PC-3 (cell line): ENCODE results near the gene SLC35F2. TPM values are rescaled to one million over a fixed set of nuclear protein-coding genes. Genes with fewer than 3 reads are reported as not detected.

ENCODE experiments used
- ATAC-seq: fragments of 200-7000 bp; cut with Tn5 transposase; 2 replicates; pipeline ENCODE4 v1.9.1; 2020; ENCODE audit warnings: mild to moderate bottlenecking, moderate library complexity
- BruUV-seq: library from RNA; stranded (reverse); fragments of 400-500 nt; replicated peaks from 2 replicates; lab custom pipeline; 2021; lab: Mats Ljungman, UMichigan
- CTCF ChIA-PET: fragments of 300-600 bp; sonication (Branson Sonifier 250); formaldehyde crosslinking; loops from one replicate; lab custom pipeline; 2022; ENCODE audit warnings: antibody characterized with exemption; lab: Charles Lee
- POLR2A ChIA-PET: fragments of 300-600 bp; sonication (Branson Sonifier 250); formaldehyde crosslinking; loops from one replicate; lab custom pipeline; 2022; ENCODE audit warnings: antibody characterized with exemption; ENCODE audit not compliant: unreplicated experiment; lab: Charles Lee
- DNase-seq: peaks from one replicate; pipeline ENCODE4 v3.0.0-alpha.2; 2015
- H2AFZ ChIP-seq: fragments of 300-600 bp; sonication (generic); 2 replicates; pipeline ENCODE4 v1.6.0; 2016; ENCODE audit warnings: antibody characterized with exemption, low read length
- H3F3A ChIP-seq: fragments of 300-600 bp; sonication (generic); one replicate; pipeline ENCODE4 v1.6.0; 2017; ENCODE audit warnings: antibody characterized with exemption, low read length, control low read depth, mild to moderate bottlenecking; ENCODE audit not compliant: unreplicated experiment
- H3K27ac ChIP-seq: fragments of 300-600 bp; sonication (generic); 2 replicates; pipeline ENCODE4 v1.5.1; 2016; ENCODE audit warnings: mild to moderate bottlenecking, low read length
- H3K27me3 ChIP-seq: fragments of 300-600 bp; sonication (generic); 2 replicates; pipeline ENCODE4 v1.6.1; 2016; ENCODE audit warnings: low read length, mixed read lengths
- H3K36me3 ChIP-seq: fragments of 300-600 bp; sonication (generic); 2 replicates; pipeline ENCODE4 v1.6.1; 2016; ENCODE audit warnings: low read depth, mixed run types, low read length, mixed read lengths
- H3K4me1 ChIP-seq: fragments of 300-600 bp; sonication (generic); 2 replicates; pipeline ENCODE4 v1.5.1; 2016; ENCODE audit warnings: low read length; ENCODE audit not compliant: insufficient read depth
- H3K4me2 ChIP-seq: fragments of 300-600 bp; sonication (generic); 2 replicates; pipeline ENCODE4 v1.6.0; 2016; ENCODE audit warnings: low read length
- H3K4me3 ChIP-seq: fragments of 300-600 bp; sonication (generic); 2 replicates; pipeline ENCODE4 v1.5.1; 2016; ENCODE audit warnings: mild to moderate bottlenecking, low read length, mixed read lengths
- H3K79me2 ChIP-seq: fragments of 300-600 bp; sonication (generic); 2 replicates; pipeline ENCODE4 v1.6.1; 2017; ENCODE audit warnings: low read length, mixed read lengths
- H3K9ac ChIP-seq: fragments of 300-600 bp; sonication (generic); 2 replicates; pipeline ENCODE4 v1.6.0; 2016; ENCODE audit warnings: mild to moderate bottlenecking, low read length
- H3K9me2 ChIP-seq: fragments of 300-600 bp; sonication (generic); replicated peaks from 2 replicates; pipeline ENCODE4 v1.6.1; 2016; ENCODE audit warnings: mixed run types, low read length, mixed read lengths
- H3K9me3 ChIP-seq: fragments of 300-600 bp; sonication (generic); 2 replicates; pipeline ENCODE4 v1.6.1; 2016; ENCODE audit warnings: low read length, mixed read lengths
- H4K20me1 ChIP-seq: fragments of 300-600 bp; sonication (generic); 2 replicates; pipeline ENCODE4 v1.6.1; 2016; ENCODE audit warnings: low read length, mixed read lengths
- CTCF ChIP-seq: fragments of 300-600 bp; sonication (generic); conservative IDR thresholded peaks from 2 replicates; pipeline ENCODE4 v1.5.1; 2017; ENCODE audit warnings: antibody characterized with exemption, low read depth, mild to moderate bottlenecking, low read length
- EZH2 ChIP-seq: fragments of 300-600 bp; sonication (generic); IDR thresholded peaks from one replicate; pipeline ENCODE4 v1.6.1; 2017; ENCODE audit warnings: antibody characterized with exemption, mild to moderate bottlenecking, low read length; ENCODE audit not compliant: unreplicated experiment
- EZH2phosphoT487 ChIP-seq: fragments of 300-600 bp; sonication (generic); IDR thresholded peaks from 2 replicates; pipeline ENCODE4 v1.6.1; 2018; ENCODE audit warnings: mild to moderate bottlenecking, antibody characterized with exemption, low read length, borderline replicate concordance
- intact Hi-C: fragments of 100-400 bp; cut with micrococcal nuclease; formaldehyde crosslinking; loops from 2 replicates; pipeline ENCODE4 v1.9.0; 2023
- total RNA-seq: library from RNA; depleted of rRNA; stranded (reverse); fragments of >200 nt; gene quantifications from 2 replicates; pipeline ENCODE4 v1.2.3, GENCODE V29; 2014

SLC35F2 gene
- total RNA-seq, 1 experiment from 2014 or later = 210 TPM

DNA sequence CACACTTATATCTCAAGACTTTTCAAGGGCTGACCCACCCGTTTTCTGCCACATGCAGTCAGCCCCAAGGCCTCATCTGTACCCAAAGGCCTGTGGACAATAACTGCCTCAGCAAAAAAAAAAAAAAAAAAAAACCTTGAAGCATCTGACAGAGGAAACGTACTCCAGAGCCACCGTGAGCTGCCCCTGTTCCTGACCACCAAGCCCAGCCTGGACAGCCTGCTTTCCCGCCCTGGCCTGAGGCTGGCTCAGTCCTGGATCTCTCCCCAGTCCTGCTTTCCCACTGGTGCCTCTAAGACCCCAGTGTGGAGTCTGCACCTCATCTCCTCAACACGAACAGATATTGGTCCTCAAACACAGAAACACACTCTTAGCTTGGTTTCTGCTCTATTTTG, 66.5 kb downstream of the SLC35F2 start:
- BruUV-seq = TSS peak; percentile 37
- peaks cover 9% of the 10 kb centered on the region for H3K4me1 ChIP-seq
- POLR2A ChIA-PET = no interaction called here
- H3K27ac ChIP-seq = no peak overlapping the region
- CTCF ChIA-PET = no interaction called here
- no peaks in the 10 kb centered on the region for H3K9me3 ChIP-seq
- H3K36me3 ChIP-seq = peaks cover 59% of the 10 kb centered on the region
- H3K27me3 ChIP-seq = no peaks in the 10 kb centered on the region
- no peak overlapping the region for H2AFZ ChIP-seq
- H3K4me3 ChIP-seq = no peak overlapping the region
- no peak for ATAC-seq
- TF ChIP-seq EZH2phosphoT487 (no peak), CTCF (no peak), EZH2 (no peak)
- H3K4me2 ChIP-seq = no peak overlapping the region
- H3K9ac ChIP-seq = no peak overlapping the region
- H3K79me2 ChIP-seq = no peaks in the 10 kb centered on the region
- H3K9me2 ChIP-seq = no peaks in the 10 kb centered on the region
- no peak for DNase-seq
- intact Hi-C loops = no loop called here
- H4K20me1 ChIP-seq = no peaks in the 10 kb centered on the region
- H3F3A ChIP-seq = no peaks in the 10 kb centered on the region

DNA sequence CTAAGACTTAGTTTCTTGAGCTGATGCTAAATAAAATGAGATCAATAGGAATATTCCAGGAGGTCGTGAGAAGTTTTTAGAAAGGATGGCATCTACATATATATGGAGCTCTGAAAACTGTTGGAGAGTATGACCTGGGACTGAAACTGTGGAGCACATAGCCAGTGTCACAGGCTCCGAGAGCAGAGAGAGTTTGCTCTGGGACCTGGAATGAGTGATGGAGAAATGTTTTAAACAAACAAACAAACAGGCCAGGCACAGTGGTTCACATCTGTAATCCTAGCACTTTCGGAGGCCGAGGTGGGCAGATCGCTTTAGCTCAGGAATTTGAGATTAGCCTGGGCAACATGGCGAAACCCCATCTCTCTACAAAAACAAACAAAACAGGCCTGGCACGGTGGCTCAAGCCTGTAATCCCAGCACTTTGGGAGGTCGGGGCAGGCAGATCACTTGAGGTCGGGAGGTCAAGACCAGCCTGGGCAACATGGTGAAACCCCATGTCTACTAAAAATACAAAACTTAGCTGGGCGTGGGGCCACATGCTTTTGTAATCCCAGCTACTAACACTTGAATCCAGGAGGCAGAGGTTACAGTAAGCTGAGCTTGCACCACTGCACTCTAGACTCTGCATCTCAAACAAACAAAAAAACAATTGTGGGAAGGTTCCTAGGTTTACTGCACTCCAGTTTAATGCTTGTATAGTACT, 67.1 kb downstream of the SLC35F2 start:
- no TSS peak for BruUV-seq
- ATAC-seq = no peak
- no peak overlapping the region for H2AFZ ChIP-seq
- H3K27ac ChIP-seq = no peak overlapping the region
- no peak overlapping the region for H3K9ac ChIP-seq
- no peak for TF ChIP-seq EZH2
- no peak for TF ChIP-seq EZH2phosphoT487
- no peak for TF ChIP-seq CTCF
- H4K20me1 ChIP-seq = no peaks in the 10 kb centered on the region
- intact Hi-C loops = no loop called here
- no peak overlapping the region for H3K4me3 ChIP-seq
- H3K79me2 ChIP-seq = no peaks in the 10 kb centered on the region
- no peaks in the 10 kb centered on the region for H3K9me2 ChIP-seq
- CTCF ChIA-PET = no interaction called here
- POLR2A ChIA-PET = no interaction called here
- H3K4me2 ChIP-seq = no peak overlapping the region
- no peaks in the 10 kb centered on the region for H3F3A ChIP-seq
- H3K27me3 ChIP-seq = no peaks in the 10 kb centered on the region
- no peak for DNase-seq
- no peaks in the 10 kb centered on the region for H3K9me3 ChIP-seq
- peaks cover 55% of the 10 kb centered on the region for H3K36me3 ChIP-seq
- H3K4me1 ChIP-seq = peaks cover 10% of the 10 kb centered on the region

- H3K9ac ChIP-seq = no peak overlapping the region
- no peaks in the 10 kb centered on the region for H4K20me1 ChIP-seq
- intact Hi-C loops = loop anchor here (10.0 kb wide), 1 partner anchor 105 kb away; no protein-coding TSS in a partner anchor
- no TSS peak for BruUV-seq
- H3K27ac ChIP-seq = no peak overlapping the region
- H3K79me2 ChIP-seq = no peaks in the 10 kb centered on the region
- no peaks in the 10 kb centered on the region for H3K9me3 ChIP-seq
- no peak overlapping the region for H2AFZ ChIP-seq
- peaks cover 40% of the 10 kb centered on the region for H3K36me3 ChIP-seq
- H3K4me1 ChIP-seq = peaks cover 10% of the 10 kb centered on the region
- ATAC-seq = no peak
- H3F3A ChIP-seq = no peaks in the 10 kb centered on the region
- DNase-seq = no peak
- H3K27me3 ChIP-seq = no peaks in the 10 kb centered on the region
- no peak overlapping the region for H3K4me2 ChIP-seq
- ChIA-PET CTCF (no interaction called here), POLR2A (no interaction called here)
- TF ChIP-seq EZH2 = no peak
- no peak for TF ChIP-seq CTCF
- TF ChIP-seq EZH2phosphoT487 = no peak
- no peak overlapping the region for H3K4me3 ChIP-seq
- no peaks in the 10 kb centered on the region for H3K9me2 ChIP-seq
Observed at GRCh38 chr11:107789767-107790166, 68.8 kb downstream of the SLC35F2 start.
